Measurements from ENCODE around the gene TRIM62.

TRIM62 gene

DNA sequence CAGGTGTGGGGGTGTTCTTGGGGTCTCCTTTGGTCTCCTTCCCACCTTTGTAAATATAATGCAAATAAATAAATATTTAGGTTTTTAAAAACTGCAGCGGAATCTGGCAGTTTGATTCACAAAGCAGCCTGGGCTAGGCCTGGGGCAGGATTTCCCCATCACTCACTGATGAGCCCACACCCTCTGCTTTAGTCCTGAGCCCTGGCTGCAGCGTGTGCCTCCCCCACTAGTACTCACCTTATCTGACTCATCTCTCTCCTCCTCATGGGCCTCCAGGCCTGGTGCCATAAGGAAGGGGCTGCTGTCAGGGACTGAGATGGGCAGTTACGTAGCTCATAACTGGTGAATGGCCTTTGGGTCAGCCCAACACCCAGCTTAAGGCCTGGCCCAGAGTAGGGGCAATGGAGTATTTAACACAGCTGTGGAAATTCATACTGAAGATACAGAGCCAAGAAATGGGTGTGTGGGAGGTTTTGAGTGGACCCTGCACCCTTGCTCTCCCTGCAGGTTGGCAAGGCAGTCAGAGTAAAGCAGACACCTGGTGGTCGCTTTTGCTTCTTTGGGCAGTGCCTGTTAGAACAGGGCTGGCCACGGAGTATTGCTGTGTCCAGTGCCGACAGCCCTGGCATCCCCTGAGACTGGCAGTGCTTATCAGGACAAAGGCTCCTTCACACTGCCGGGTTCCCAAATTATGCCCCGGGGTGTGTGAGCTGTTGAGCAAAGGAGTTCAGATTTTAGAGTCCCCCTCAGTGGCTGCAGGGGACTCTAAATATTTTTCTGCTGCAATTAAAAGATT lies 61.2 kb downstream of the TRIM62 start:
- peak; percentile 93 for DNase-seq (ENCODE audit: low read depth)
- no peak overlapping the region for H3K4me3 ChIP-seq (ENCODE audit: low read length)
- no peak for TF ChIP-seq CTCF (IDR thresholded peaks at IDR 0.05; ENCODE audit: insufficient read depth, low read depth, low read length, missing control alignments)

DNA sequence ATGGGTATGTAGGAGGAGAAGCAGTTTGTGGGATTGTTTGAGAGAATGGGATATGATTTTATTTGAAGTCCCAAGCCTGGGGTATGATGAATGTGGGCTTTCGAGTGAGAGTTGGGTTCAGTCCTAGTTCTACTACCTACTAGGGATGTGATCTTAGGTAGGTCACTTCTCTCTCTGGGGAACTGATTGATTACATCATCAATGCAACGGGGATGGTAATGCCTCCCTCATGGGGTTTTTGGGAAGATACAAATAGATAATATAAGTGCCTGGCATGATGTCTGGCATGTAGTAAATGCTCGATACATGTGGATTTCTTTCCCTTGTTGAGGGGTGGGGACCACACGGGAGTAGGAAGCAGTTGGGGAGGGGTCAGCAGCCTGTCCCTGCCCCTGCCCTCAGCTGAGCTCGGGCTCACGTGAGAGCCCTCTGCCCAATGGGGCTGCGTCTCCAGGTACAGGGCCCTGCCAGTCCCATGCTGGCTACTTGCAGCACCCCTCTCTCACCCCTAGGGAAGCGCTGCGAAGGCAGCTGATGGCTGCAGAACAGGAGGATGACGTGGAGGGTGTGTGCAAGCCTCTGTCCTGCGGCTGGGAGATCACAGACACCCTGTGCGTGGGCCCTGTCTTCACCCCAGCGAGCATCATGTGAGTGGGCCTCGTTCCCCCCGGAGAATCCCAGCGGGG lies 62.2 kb downstream of the TRIM62 start:
- peak; percentile 33 for TF ChIP-seq CTCF (IDR thresholded peaks at IDR 0.05; ENCODE audit: insufficient read depth, low read depth, low read length, missing control alignments)
- DNase-seq (ENCODE audit: low read depth), result peak; percentile 32
- no peak overlapping the region for H3K4me3 ChIP-seq (ENCODE audit: low read length)

DNA sequence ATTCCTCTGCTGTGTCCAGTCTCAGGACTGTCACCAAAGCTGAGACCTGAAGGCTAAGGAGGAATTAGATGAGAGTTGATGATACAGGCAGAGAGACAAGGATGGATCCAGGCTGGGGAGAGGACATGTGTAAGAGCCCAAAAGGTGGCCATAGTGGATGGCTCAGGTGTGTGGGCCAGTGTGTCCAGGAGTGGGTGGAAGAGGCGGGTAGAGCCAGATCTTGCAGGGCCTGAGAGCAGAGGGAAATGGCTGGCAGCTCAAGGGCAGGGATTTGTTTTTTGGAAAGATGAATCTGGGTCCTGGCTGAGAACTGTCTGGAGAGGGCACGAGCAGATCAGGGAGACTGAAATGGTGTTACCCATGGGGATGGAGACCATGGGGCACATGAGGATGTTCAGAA lies 62.8 kb downstream of the TRIM62 start:
- no peak overlapping the region for H3K4me3 ChIP-seq (ENCODE audit: low read length)
- DNase-seq (ENCODE audit: low read depth), result no peak
- no peak for TF ChIP-seq CTCF (IDR thresholded peaks at IDR 0.05; ENCODE audit: insufficient read depth, low read depth, low read length, missing control alignments)

DNA sequence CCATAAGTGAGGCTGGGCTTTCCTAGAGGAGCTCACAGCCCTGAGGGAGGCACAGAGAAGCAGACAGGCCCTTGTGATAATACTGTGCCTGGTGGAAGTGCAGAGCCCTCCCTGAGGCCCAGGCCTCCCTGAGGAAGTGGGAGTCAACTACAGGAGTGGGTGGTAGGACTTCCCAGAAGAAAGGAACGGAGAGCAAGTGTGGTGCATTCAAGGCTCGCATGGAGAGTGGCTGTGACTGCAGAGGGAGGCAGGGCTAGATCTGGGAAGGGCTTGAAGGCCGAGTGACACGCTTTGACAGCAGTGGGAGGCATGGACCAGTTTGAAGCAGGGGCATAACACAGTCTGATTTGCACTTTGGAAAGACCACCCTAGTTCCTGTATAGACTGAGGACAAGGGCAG lies 63.6 kb downstream of the TRIM62 start:
- no peak for TF ChIP-seq CTCF (IDR thresholded peaks at IDR 0.05; ENCODE audit: insufficient read depth, low read depth, low read length, missing control alignments)
- DNase-seq (ENCODE audit: low read depth), result no peak
- H3K4me3 ChIP-seq (ENCODE audit: low read length), result no peak overlapping the region

DNA sequence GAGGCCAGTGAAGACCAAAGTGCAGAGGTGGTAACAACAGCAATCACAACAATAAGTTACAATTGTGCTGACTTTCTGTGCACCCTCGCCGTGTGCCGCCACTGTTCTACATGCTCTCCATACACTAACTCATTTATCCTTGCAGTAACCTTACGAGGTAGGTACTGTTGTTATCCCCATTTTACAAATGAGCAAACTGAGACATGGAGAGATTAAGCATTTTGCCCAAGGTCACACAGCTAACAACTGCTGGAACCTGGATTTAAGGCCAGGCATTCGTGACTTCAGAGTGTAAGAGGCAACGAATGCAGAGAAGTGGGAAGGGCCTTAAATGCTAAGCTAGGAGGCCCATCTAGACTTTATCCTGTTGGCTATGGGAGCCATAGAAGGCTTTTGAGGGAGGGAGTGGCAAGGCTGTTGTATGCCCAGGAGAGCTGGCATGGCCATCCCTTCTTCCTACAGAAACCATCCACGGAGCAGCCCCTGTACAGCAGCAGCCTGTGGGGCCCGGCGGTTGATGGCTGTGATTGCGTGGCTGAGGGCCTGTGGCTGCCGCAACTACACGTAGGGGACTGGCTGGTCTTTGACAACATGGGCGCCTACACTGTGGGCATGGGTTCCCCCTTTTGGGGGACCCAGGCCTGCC lies 64.3 kb downstream of the TRIM62 start:
- H3K4me3 ChIP-seq (ENCODE audit: low read length), result no peak overlapping the region
- TF ChIP-seq CTCF (IDR thresholded peaks at IDR 0.05; ENCODE audit: insufficient read depth, low read depth, low read length, missing control alignments), result no peak
- no peak for DNase-seq (ENCODE audit: low read depth)

GRCh38 chr1:33111965-33112364 lies 69.9 kb downstream of the TRIM62 start:
- peak; percentile 77 for TF ChIP-seq CTCF (IDR thresholded peaks at IDR 0.05; ENCODE audit: insufficient read depth, low read depth, low read length, missing control alignments)
- no peak overlapping the region for H3K4me3 ChIP-seq (ENCODE audit: low read length)
- DNase-seq (ENCODE audit: low read depth), result peak; percentile 66

Data from epithelial cell of esophagus (primary cell).